GM19239 (cell line): Measurements from ENCODE around the gene PMP22.
A peak's percentile ranks its signal among the peaks of the same experiment; 100 is the strongest.

Experiments used
- DNase-seq: peaks from one replicate; pipeline ENCODE4 v3.0.0; 2011; ENCODE audit warnings: low spot score; ENCODE audit not compliant: insufficient read length
- FAIRE-seq: peaks from 2 replicates; lab custom pipeline; 2011; peaks lifted over from hg19 to GRCh38; lab: Jason Lieb, UNC

Gene PMP22

DNA sequence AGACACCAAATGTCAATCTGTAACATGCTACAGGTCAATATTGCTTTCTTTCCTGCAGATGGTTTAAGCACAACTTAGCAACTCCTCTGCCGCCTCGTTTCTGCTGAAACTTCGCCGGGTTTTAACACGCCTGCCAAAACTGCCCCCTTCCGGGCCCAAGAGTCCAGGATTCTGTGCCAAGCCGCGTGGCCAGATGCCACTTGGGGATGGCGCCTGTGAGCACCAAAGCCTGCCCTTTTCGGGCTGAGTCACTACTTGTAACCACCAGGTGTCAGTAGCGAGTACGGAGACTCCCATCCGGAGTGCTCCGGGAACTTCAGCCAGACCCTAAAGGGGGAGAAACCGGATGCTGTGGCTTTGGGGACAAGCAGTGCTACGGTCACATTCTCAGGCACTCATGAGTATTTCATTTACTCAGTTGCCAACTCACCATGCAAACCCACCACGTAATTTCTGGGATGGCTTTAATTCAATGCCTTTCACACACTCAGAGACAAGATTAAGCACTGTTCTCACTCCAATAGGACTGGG, 7.8 kb downstream of the PMP22 start:
- peak; percentile 78 for DNase-seq
- peak; percentile 67 for FAIRE-seq

DNA sequence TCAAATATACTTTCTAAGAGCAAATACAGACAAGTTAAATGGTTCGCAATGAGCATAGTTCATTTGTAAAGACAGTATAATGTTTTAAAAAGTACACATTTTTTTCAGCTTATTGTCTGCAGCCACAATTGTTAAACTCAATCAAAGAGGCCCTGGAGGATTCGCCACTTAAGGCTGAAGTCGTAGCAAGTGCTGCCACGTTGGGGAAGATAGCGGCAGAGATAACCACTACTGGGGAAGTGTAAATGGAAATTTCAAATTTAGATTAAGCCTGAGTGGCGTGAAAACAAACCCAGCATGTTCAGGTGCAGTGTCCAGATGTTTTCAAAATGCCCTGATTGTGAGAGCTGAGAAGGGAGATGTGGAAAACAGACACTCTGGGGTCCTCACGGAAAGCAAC, 8.4 kb downstream of the PMP22 start:
- DNase-seq (no peak), FAIRE-seq (no peak)

DNA sequence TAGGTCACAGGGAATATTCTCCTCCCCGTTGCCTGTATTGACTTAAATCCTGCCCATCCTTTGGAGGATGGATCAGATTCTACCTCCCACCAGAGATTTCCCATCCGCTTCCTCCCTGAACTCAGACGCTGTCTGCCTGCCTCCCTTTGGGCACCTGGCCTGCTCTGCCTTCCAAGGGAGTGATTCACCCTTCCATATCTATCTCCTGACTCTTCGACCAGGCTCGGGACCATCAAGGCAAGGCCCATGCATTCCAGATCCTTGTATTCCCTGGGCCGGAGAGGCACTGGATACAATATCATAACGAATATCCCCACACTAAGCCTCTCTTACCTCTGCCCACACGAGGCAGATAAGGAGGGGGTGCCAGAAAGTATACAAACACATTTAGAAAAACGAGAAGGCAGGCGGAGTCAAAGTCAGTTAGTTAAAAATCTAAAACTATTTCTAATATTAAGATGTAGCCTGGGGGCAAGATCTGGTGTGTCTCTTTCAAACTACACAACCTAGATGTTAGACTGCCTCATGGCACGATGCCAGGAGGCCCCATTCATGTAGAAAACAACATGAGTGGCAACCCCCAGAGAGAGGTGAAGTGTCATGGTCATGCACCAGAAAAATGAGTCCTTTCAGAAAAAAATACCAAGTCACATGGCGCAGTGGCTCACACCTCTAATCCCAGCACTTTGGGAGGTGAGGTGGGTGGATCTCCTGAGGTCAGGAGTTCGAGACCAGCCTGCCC, 9.2 kb downstream of the PMP22 start:
- FAIRE-seq (no peak), DNase-seq (no peak)

DNA sequence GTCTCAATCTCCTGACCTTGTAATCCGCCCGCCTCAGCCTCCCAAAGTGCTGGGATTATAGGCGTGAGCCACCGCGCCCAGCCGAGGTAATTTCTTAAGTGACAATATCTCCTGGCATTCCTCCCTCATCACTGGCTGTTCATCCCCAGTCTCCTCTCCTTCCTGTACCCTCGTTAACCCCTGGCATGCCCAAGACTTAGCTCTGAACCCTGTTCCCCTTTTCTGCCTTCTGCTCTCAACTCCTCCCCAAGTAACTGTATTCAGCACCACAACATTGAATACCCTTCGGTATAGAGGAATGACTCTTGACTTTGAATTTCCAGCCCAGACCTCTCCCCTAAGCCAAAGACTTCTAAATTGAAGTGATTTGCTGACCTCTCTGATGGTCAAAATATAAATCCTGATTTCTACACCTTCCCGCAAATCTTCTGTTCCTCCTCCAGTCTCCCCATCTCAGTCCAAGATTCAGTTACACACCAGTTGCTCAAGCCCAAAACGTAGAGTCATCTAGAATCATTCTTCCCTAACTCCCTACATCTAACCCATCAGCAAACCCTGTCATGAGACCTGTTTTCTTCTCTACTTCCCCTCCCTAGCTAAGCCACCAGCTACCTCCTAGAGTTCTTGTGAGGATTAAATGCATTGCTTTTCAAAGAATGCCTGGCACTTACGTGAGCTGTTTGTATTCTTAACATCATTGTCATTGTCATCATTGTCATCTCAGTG, 14.8 kb downstream of the PMP22 start:
- FAIRE-seq (no peak), DNase-seq (no peak)

DNA sequence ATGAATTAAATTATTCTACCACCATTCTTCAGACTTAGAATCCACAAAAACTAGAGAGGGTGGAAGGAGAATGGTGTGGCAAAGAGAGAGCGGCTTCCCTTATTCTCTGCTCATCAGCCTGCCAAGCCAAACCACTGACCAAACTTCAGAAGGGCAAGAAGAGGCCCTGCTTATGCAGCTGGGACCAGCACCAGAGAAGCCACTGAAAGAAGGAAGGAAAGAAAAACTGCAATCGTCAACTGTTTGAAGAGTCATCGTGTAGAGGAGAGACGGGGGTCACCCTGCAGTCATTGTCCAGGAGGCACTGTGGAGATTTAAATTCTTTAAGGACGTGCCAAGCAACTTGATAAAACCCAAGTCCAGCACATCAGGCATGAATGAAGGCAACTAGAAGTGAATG, 15.6 kb downstream of the PMP22 start:
- no peak for DNase-seq
- no peak for FAIRE-seq

DNA sequence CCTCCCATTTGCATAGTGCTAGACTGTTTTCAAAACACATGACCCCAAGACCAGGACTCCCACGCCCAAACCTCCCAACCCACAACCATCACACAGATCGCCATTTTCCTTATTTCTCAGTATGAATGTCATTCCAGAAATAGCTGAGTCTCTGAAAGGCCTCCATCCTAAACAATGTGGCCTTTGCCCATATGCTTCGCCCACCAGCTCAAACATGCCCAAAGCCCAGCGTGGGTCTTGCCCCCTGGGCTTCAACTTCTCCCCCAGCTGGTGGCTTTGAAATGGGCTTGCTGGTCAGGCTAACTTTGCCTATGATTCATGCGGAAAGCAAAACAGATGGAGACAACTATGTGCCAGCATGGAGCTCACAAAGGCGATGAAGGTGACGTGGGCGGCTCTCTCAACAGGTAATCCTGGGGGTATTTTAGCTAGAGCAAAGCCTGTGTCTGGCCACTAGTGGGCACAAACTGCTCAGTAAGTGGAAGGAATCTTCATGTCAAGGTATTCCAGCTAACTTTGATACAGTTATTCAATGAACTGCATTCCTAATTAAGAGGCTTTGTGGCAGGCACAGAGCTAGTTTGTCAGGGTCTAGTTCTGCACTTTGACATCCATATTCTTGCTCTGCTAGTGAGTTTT, 17.1 kb downstream of the PMP22 start:
- FAIRE-seq (no peak), DNase-seq (no peak)

DNA sequence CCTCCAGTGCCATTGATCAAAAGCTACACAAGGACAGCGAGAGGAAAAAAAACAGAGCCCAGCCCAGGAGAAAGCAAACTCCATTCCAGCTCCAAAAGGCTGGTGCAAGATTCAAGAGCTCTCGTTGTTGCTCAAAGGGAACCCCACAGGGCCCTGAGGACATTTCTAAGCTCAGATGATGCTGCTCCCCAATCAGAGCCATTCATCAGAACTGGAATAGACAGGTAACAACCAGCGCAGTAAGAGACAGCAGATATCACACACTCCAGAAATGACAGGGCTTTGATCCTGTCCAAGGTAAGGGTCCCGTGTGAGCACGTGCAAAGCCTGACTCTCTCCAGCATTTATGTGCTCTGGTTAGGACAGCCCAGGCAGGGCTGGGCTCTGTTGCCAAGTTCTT, 20.1 kb downstream of the PMP22 start:
- no peak for FAIRE-seq

DNA sequence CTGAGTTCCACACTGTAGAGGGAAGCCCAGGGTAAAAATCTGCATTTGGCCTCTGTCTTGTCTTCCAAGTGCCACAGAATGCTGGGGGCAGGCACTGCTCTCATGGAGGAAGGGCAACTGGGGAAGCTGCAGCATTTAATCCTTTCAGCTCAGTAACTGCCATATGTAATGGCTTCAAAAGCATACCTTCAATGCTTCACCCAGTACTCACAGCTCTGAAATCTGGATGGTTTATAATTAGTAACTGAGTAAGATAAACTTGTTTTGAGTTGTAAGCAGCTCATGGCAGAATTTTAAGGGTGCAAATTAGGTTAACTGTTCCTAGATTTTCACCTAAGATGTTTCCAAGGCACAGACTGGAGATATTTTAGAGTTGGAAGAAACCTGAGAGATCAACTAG, 24.5 kb downstream of the PMP22 start:
- DNase-seq (no peak), FAIRE-seq (no peak)

More for the DNA sequence above, 20.1 kb downstream of the PMP22 start:
- no peak for DNase-seq

DNA sequence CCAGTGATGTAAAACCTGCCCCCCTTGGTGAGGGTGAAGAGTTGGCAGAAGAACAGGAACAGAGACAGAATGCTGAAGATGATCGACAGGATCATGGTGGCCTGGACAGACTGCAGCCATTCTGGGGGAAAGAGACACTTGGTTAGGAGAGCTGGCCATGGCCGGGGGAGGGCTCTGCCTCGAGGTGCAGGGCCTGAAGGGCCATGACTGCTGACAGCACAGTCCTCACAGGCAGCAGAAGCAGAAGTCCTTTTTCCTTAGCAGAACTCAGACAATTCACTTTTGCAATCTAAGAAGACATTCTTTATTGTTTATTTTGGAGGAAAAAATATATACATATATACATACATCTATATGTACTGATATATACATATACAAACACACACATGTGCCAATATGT, 25.6 kb downstream of the PMP22 start:
- DNase-seq, result no peak

DNA sequence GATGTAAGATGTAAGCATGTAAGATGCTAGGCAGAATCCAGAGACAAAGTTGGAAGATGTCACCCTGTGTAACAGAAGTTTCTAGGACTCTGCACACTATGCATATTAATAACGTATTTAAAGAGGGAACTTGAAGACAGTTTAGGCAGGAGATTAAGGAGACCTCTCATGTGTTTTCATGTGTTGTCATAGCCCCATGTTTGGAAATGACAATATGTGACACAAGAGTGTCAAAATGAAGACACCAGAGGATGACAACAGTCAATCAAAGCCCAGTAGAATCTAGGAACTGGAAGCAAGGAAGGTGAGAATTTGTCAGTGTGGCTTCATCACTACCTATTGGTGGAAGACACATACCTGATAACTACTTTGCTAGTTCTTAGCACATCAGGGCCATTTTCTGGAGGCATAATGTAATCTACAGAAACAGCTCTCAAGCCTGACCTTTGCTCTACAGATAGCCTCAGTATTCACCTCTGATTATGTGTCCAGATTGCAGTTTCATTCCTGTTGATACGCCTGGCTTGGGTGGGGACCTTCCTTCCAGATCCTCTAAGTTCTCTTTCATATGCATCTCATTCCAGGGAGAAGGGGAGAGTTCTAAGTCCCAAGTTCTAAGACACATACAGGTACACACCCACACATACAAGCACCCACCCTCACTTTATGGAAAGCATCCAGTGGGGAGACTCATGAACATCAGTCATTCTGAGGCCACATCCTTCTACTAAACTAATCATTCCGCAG, 26.3 kb downstream of the PMP22 start:
- no peak for DNase-seq
- no peak for FAIRE-seq

More for the DNA sequence above, 25.6 kb downstream of the PMP22 start:
- FAIRE-seq, result no peak

DNA sequence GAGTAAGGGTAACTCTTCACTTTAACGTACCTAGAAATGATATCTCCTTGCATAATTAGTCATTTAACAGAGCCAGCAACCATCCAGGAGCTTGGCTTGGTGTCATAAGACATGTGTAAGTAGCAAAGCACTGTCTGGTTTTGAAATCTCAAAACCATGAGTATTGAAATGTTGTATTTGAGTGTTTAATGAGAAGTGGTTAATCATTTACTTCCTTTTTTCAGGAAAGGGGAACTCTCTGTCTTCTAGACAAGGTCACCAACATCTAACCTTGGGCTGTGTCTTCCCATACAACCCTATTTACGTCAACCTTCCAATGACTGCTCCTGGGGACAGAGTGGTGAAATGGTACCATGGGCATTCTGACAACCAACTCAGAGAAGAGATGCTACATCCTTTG, 27.1 kb downstream of the PMP22 start:
- DNase-seq (no peak), FAIRE-seq (no peak)

DNA sequence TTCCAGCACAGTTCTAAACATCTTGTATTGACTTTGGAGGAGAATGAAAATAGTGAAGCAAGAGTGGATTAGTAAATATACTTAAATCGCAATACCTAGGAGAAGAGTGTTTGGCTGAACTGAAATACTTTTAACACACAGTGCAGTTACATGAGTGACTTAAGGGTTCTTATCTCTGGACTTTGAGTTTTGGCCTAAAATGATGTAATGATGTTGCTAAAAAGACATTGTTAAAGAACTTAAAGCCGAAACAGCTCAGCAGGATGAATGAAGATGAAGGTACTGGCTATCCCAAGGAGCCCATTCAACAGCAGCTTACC, 28.1 kb downstream of the PMP22 start:
- FAIRE-seq, result no peak
- no peak for DNase-seq

DNA sequence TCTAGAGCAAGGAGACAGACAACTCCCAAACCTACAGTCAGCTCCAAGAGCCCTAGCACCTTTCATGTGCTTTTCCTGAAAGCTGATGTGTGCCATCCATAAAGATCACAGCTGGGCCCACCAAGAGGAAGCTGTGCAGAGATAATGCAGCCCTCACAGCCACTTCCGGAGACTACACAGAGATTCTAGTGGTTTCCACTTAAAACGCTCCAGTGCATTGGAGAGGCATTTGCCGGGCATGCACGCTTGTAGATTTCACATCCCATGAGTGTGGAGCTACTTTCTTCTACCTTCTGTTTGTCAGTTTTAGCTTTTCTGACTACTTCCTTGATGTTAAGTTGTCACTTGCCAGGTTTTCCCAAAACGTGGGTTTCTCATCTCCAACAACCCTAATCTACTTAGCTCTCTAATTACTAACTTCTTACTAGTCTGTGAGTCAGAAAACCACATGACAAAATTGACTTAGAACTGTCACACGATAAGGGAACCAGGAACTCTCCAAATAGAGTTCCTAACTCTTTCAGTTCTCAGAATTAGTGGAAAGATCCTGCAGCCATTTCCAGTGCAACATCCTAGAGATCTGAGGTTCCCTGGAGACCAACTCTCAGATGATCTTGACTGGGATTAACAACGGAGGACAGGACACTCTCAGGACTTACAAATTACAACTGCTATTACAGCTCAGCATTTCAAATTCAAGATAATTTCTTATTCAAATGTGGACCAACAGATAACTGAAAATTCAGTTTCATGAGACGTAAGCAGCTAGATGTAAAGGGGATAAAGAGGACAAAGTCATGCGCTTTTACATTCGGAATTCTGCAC, 28.6 kb downstream of the PMP22 start:
- DNase-seq (no peak), FAIRE-seq (no peak)

DNA sequence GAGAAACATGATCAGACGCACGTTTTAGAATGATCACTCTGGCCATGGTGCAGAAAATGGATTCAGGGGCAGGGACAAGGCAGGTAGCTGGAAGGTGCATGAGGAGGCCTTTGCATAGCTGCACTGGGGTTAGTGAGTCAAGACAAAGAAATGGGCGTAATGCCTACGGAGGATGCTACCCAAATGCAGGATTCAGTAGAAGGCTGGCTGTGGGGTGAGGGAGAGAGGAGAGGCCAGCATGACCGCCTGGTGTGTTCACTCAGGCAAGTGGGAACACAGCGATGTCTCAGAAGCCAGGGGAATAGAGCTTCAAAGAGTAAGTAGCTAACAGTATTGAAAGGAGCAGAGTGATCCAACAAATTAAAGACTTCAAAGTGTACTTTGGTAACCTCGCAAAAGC, 31.2 kb downstream of the PMP22 start:
- DNase-seq (no peak), FAIRE-seq (no peak)

DNA sequence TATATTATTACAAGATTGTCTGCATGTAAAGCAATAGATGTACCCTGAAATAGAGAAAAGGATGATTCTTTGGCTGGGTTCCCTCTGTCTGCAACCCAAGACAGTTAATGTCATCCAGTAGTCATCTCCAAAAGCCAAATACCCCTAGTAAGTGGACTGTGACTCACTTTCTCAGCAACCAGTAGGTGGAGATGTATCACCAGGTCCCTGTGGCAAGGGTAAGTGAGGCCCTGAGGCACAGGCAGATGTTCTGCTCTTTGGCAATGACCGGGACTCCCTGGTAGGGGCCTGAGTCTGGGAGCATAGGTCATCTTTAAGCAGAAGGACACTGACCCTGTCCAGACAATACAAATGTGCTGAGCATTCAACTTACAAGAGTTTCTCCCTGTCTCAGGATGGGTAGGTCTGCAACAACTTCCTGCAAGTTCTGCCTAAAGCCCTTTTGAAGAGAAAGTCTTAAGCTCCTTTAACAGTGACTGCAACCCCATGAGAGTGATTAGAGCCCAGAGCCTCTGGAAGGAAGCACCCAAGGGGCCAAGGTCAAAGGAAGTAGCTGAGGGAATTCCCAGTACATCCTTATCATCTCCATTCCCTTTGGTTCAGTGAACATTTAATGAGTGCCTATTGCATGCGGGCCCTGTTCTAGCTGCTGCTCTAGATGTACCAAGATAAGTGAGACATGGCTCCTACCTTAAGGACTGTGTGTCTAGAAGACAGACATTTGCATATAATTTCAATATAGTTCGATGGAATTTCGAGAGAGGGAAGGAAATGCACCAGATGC, 31.9 kb downstream of the PMP22 start:
- no peak for FAIRE-seq
- DNase-seq, result no peak

DNA sequence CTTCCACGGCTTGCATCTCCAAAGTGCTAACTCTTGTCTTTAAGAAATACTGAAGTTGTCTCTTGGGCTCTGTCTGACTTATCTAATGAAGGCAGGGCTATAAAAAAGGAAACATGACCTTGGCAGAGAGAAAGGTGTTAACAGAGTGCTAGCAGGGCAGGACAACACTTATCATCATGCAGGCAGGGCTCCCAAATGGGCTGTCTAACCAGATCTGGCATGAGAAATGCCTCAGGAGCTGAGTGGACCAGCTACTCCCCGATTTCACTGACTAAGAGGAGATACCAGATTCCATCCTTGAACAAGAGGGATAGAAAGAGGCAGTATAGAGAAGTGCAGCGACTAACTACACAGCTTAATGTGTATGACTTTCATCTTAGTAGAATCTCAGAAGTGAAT, 32.6 kb downstream of the PMP22 start:
- no peak for FAIRE-seq
- DNase-seq, result no peak

DNA sequence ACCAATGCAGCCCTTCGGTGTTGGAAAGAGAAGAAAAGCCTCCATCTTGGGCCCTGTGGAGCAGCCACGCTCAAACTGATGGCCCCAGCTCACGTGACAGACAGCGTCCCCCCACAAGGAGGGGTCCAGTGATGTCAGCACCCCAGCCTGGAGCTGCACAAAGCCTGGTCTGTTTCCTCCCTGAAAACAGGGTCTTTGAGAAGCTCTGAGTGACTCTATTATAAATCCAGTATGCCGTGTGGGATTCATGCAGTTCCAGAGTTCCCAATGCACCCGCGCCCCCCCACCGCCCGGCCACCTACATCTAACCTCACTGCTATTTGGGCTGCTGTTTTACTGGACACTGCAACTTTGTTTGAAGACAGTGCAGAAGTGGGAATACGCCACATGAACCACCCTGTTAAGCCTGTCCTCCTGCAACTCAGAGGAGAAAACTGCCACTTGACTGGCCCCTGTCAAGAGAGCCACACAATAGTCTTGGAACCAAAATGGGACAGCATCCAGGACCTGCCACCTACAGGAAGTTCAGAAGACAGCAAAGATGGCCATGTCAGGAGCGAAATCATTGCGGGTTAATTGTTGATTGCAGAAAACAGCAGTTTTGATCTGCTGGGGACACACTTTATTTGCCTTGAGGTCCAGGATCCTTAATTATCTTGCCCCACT, 33.1 kb downstream of the PMP22 start:
- FAIRE-seq (no peak), DNase-seq (no peak)

DNA sequence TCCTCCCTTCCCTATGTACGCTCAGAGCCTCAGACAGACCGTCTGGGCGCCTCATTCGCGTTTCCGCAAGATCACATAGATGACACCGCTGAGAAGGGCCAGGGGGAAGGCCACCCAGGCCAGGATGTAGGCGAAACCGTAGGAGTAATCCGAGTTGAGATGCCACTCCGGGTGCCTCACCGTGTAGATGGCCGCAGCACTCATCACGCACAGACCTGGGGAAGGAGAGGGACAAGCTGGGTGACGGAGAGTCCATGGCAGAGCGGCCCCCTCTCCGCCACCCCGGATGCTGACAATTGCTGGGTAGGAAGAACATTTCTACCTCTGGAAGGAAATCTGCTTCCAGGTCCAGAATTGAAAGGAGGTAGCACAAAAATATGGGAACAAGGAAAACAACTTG, 34.3 kb downstream of the PMP22 start:
- DNase-seq (no peak), FAIRE-seq (no peak)
